PC-9 (cell line): ENCODE results near the gene GLS. TPM values are rescaled to one million over a fixed set of nuclear protein-coding genes. Genes with fewer than 3 reads are reported as not detected.

Source experiments
- BruUV-seq: library from RNA; stranded (reverse); fragments of 400-500 nt; replicated peaks from 2 replicates; lab custom pipeline; 2021; lab: Mats Ljungman, UMichigan
- CTCF ChIA-PET: fragments of 300-600 bp; sonication (Branson Sonifier 250); formaldehyde crosslinking; loops from one replicate; lab custom pipeline; 2022; ENCODE audit warnings: antibody characterized with exemption; lab: Charles Lee
- POLR2A ChIA-PET: fragments of 300-600 bp; sonication (Branson Sonifier 250); formaldehyde crosslinking; loops from one replicate; lab custom pipeline; 2022; ENCODE audit warnings: antibody characterized with exemption; ENCODE audit not compliant: unreplicated experiment; lab: Charles Lee
- DNase-seq, 2 experiments: peaks; one replicate each; pipeline versions ENCODE4 v3.0.0 to v3.0.0-alpha.2; 2015 to 2022; ENCODE audit warnings: mixed read lengths in 1 of 2
- H2AFZ ChIP-seq: fragments of 200-600 bp; sonication (generic); 2 replicates; pipeline ENCODE4 v1.8.1; 2017; ENCODE audit warnings: antibody characterized with exemption
- H3F3A ChIP-seq: fragments of 200-600 bp; sonication (generic); 2 replicates; pipeline ENCODE4 v1.8.1; 2017; ENCODE audit warnings: antibody characterized with exemption, mild to moderate bottlenecking, low read depth; ENCODE audit not compliant: insufficient read depth
- H3K27ac ChIP-seq: fragments of 200-600 bp; sonication (generic); 2 replicates; pipeline ENCODE4 v1.6.1; 2016; ENCODE audit warnings: mixed run types
- H3K27me3 ChIP-seq: fragments of 200-600 bp; sonication (generic); 2 replicates; pipeline ENCODE4 v1.6.1; 2016; ENCODE audit warnings: low read depth, mixed run types; ENCODE audit not compliant: insufficient read depth
- H3K36me3 ChIP-seq: fragments of 200-600 bp; sonication (generic); 2 replicates; pipeline ENCODE4 v1.6.1; 2016; ENCODE audit warnings: low read depth, mixed run types
- H3K4me1 ChIP-seq: fragments of 200-600 bp; sonication (generic); replicated peaks from 2 replicates; pipeline ENCODE4 v1.6.1; 2016; ENCODE audit warnings: mixed run types; ENCODE audit not compliant: insufficient read depth
- H3K4me2 ChIP-seq: fragments of 200-600 bp; sonication (generic); 2 replicates; pipeline ENCODE4 v1.6.1; 2017; ENCODE audit warnings: mixed run types
- H3K4me3 ChIP-seq: fragments of 200-600 bp; sonication (generic); 2 replicates; pipeline ENCODE4 v1.6.1; 2016; ENCODE audit warnings: mixed run types
- H3K79me2 ChIP-seq: fragments of 200-600 bp; sonication (generic); 2 replicates; pipeline ENCODE4 v1.6.1; 2017; ENCODE audit warnings: low read depth, mixed run types
- H3K9me2 ChIP-seq: fragments of 200-600 bp; sonication (generic); 2 replicates; pipeline ENCODE4 v1.8.1; 2017; ENCODE audit warnings: mild to moderate bottlenecking; ENCODE audit not compliant: insufficient read depth
- H3K9me3 ChIP-seq: fragments of 200-600 bp; sonication (generic); 2 replicates; pipeline ENCODE4 v1.8.1; 2016; ENCODE audit warnings: low read depth; ENCODE audit not compliant: insufficient read depth
- H4K20me1 ChIP-seq: fragments of 200-600 bp; sonication (generic); 2 replicates; pipeline ENCODE4 v1.8.1; 2017; ENCODE audit not compliant: insufficient read depth
- EZH2 ChIP-seq: fragments of 200-600 bp; sonication (generic); IDR thresholded peaks from 2 replicates; pipeline ENCODE4 v1.8.0; 2017; ENCODE audit warnings: antibody characterized with exemption, low read depth
- intact Hi-C: fragments of 100-400 bp; cut with micrococcal nuclease; formaldehyde crosslinking; loops from one replicate; pipeline ENCODE4 v1.10.0; 2022; ENCODE audit not compliant: unreplicated experiment
- total RNA-seq: library from RNA; stranded (reverse); gene quantifications from 2 replicates; pipeline ENCODE4 v1.2.3, GENCODE V29; 2021
- TF ChIP-seq, protein P1 (sequence below): fragments of 200-600 bp; sonication (generic); conservative IDR thresholded peaks from 2 replicates; pipeline ENCODE4 v1.6.1; 2017; ENCODE audit warnings: mixed run types, antibody characterized with exemption, mild to moderate bottlenecking, moderate library complexity

GLS gene
- total RNA-seq, 1 experiment from 2014 or later: 68.5 TPM

DNA sequence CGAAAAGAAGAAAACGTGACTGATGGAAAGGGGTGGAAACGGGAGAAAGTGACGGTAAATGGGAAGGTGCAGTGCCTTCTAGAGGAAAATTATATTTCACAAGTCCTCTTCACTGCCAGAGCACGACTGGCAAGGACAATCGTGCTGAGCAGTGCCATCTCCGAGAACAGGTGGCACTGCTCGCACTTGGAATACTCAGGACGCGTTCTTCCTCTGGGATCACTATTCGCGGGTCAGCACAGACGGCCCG, 133.0 kb downstream of the GLS start:
- Histone ChIP-seq H3K79me2 (peaks cover 21% of the 10 kb centered on the region), H2AFZ (peak overlapping the region; percentile 91), H3K4me3 (peak overlapping the region; percentile 78), H3K27me3 (no peaks in the 10 kb centered on the region), H3K4me1 (peaks cover 4% of the 10 kb centered on the region; the same call in 1 of the 2 replicates), H4K20me1 (no peaks in the 10 kb centered on the region), H3K4me2 (peak overlapping the region; percentile 92), H3K9me3 (no peaks in the 10 kb centered on the region), H3K36me3 (no peaks in the 10 kb centered on the region; the same call in 1 of the 2 replicates), H3F3A (no peaks in the 10 kb centered on the region; the same call in 1 of the 2 replicates), H3K27ac (peak overlapping the region; percentile 38), H3K9me2 (no peaks in the 10 kb centered on the region)
- no peak for DNase-seq
- TF ChIP-seq, protein P1, sequence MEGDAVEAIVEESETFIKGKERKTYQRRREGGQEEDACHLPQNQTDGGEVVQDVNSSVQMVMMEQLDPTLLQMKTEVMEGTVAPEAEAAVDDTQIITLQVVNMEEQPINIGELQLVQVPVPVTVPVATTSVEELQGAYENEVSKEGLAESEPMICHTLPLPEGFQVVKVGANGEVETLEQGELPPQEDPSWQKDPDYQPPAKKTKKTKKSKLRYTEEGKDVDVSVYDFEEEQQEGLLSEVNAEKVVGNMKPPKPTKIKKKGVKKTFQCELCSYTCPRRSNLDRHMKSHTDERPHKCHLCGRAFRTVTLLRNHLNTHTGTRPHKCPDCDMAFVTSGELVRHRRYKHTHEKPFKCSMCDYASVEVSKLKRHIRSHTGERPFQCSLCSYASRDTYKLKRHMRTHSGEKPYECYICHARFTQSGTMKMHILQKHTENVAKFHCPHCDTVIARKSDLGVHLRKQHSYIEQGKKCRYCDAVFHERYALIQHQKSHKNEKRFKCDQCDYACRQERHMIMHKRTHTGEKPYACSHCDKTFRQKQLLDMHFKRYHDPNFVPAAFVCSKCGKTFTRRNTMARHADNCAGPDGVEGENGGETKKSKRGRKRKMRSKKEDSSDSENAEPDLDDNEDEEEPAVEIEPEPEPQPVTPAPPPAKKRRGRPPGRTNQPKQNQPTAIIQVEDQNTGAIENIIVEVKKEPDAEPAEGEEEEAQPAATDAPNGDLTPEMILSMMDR: no peak
- TF ChIP-seq EZH2: no peak
- intact Hi-C loops: no loop called here
- ChIA-PET POLR2A (no interaction called here), CTCF (no interaction called here)
- BruUV-seq: TSS peak; percentile 64

DNA sequence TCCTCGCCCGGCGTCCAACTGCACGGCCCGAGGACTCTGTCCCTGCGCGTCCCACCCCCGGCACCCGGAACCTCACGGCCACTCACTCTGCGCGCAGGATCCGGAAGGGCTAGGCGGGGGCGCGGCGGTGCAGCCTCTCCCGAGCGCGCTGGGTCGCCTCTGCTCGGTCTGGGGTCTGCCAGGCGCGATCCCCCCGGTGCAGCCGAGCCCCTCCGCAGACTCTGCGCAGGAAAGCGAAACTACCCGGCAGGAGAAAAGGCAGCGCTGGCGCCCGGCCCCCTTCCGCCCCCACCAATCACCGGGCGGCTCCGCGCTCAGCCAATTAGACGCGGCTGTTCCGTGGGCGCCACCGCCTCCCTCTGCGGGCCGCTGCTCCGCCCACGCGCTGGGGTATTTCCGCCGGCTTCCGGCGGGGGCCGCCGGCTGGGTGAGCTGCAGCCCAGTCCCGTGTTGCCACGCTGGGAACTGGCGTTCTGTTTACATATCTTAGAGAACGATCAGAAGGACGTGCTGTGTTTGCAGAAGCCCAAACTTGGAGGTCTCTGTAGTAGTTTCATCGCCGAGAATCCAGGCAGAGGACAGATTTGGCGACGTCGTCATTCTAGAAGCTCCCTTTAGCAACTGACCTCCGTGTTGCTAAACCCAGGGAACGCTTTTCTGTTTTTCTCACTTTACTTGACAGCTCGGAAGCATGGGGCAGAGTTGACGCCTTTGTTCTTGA, 133.5 kb downstream of the GLS start, which contains the start of gene STAT1:
Gene STAT1, minus strand, starts transcription at position 240 of the 721 bp plus-strand sequence. CDS start 4,168 bp downstream, outside the sequence.
- BruUV-seq: no TSS peak
- CTCF ChIA-PET: no interaction called here
- Histone ChIP-seq H3K4me1 (peaks cover 4% of the 10 kb centered on the region; the same call in 1 of the 2 replicates), H3K79me2 (peaks cover 21% of the 10 kb centered on the region), H3K9me2 (no peaks in the 10 kb centered on the region), H3K4me3 (peak within 1 kb of the TSS; percentile 78), H3K36me3 (no peaks in the 10 kb centered on the region), H3K27me3 (no peaks in the 10 kb centered on the region), H3F3A (no peaks in the 10 kb centered on the region; the same call in 1 of the 2 replicates), H3K4me2 (peak within 1 kb of the TSS; percentile 92), H3K27ac (peak within 1 kb of the TSS; percentile 38), H4K20me1 (no peaks in the 10 kb centered on the region), H2AFZ (peak within 1 kb of the TSS; percentile 91), H3K9me3 (no peaks in the 10 kb centered on the region)
- intact Hi-C loops: no loop called here
- POLR2A ChIA-PET: interaction anchor here (0.7 kb wide), 1 partner anchor 24 kb away, joined by 3 read pairs; no protein-coding TSS in a partner anchor
- no peak for TF ChIP-seq EZH2
- TF ChIP-seq, protein P1: no peak
- peak; percentile 68 to 90 for DNase-seq

DNA sequence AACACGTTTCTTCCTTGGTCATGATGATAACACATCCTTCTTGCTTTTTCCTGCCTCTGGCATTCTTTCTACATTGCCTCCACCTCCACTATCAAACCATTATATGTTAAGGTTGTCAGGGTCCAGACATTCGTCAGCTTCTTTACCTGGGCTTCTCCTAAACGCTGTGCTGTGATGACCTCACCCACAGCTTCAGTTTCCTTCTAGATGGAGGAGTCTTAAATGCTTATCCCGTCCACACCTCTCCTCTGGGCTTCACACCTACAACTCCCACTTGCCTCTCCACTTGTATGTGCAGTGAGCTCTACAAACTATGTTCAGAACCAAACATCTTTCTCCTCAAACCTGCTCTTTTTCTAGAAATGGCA, 134.0 kb downstream of the GLS start:
- TSS peak; percentile 57 for BruUV-seq
- Histone ChIP-seq H3K4me1 (peaks cover 4% of the 10 kb centered on the region; the same call in 1 of the 2 replicates), H3K79me2 (peaks cover 21% of the 10 kb centered on the region), H3F3A (no peaks in the 10 kb centered on the region; the same call in 1 of the 2 replicates), H3K4me3 (peak overlapping the region; percentile 78), H3K9me3 (no peaks in the 10 kb centered on the region; the same call in 1 of the 2 replicates), H3K27ac (no peak overlapping the region), H3K4me2 (peak overlapping the region; percentile 92), H4K20me1 (no peaks in the 10 kb centered on the region), H3K9me2 (no peaks in the 10 kb centered on the region), H3K27me3 (no peaks in the 10 kb centered on the region), H3K36me3 (no peaks in the 10 kb centered on the region), H2AFZ (peak overlapping the region; percentile 91)
- TF ChIP-seq EZH2: no peak
- intact Hi-C loops: no loop called here
- CTCF ChIA-PET: no interaction called here
- DNase-seq: no peak
- POLR2A ChIA-PET: interaction anchor here (0.7 kb wide), 1 partner anchor 24 kb away, joined by 3 read pairs; no protein-coding TSS in a partner anchor

Other genes starting within 250 kb of the GLS start
- gene NAB1, start 231.7 kb upstream of the GLS start, total RNA-seq: 17.0 and 22.9 TPM in 2 replicates
- gene STAT1, start 133.3 kb downstream of the GLS start, total RNA-seq: 28.0 and 32.5 TPM in 2 replicates